Mucosa of descending colon (tissue), 3 donors: ENCODE results near the gene SCARB2. TPM values are rescaled to one million over a fixed set of nuclear protein-coding genes. Genes with fewer than 3 reads are reported as not detected.
A peak's percentile ranks its signal among the peaks of the same experiment; 100 is the strongest.

Source experiments
- ATAC-seq: fragments of 200-7000 bp; cut with Tn5 transposase; one replicate; pipeline ENCODE4 v1.9.1; 2020; ENCODE audit warnings: mild to moderate bottlenecking, moderate library complexity
- DNase-seq, 3 donors: peaks; one replicate each; pipeline ENCODE4 v3.0.0-alpha.2; 2020
- H3K36me3 ChIP-seq: fragments of 200-600 bp; one replicate; pipeline ENCODE4 v1.8.0; 2021; ENCODE audit warnings: low read depth, mild to moderate bottlenecking
- H3K4me1 ChIP-seq: fragments of 200-600 bp; one replicate; pipeline ENCODE4 v1.8.0; 2021; ENCODE audit warnings: low read depth, mild to moderate bottlenecking
- H3K4me3 ChIP-seq: fragments of 200-600 bp; one replicate; pipeline ENCODE4 v1.8.0; 2021; ENCODE audit warnings: mild to moderate bottlenecking
- H3K9me3 ChIP-seq: fragments of 200-600 bp; one replicate; pipeline ENCODE4 v1.8.0; 2021; ENCODE audit warnings: mild to moderate bottlenecking
- intact Hi-C, 2 donors: fragments of 100-400 bp; cut with DNase I in 1 of 2; cut with micrococcal nuclease in 1 of 2; formaldehyde crosslinking; loops; one replicate each; pipeline versions ENCODE4 v1.11.0 to v1.11.1; 2022; cut with DNase I, micrococcal nuclease
- total RNA-seq, 3 donors: library from RNA; stranded (reverse); fragmentation: NEBNext Ultra II Directional in 2 of 3; extraction: Animal tissue kit (Norgen Biotek cat#: 25700) in 2 of 3; gene quantifications; one replicate each; pipeline versions ENCODE4 v1.2.1 to v1.2.4, GENCODE V29; 2021 to 2023
- TF ChIP-seq, protein P1 (sequence below): fragments of 200-600 bp; IDR thresholded peaks from one replicate; pipeline ENCODE4 v1.8.0; 2022; ENCODE audit warnings: antibody characterized with exemption, mild to moderate bottlenecking
- donor health status: DM: no; HTN: no; CAD: no; lungs with moderate emphysema.
- donor health status: DM: no; HTN: no; CAD: no.
- donor health status: DM: no; HTN: yes; CAD: no.

Gene SCARB2
- total RNA-seq, 3 donors from 2014 or later = 148 to 183 (median 172) TPM

DNA sequence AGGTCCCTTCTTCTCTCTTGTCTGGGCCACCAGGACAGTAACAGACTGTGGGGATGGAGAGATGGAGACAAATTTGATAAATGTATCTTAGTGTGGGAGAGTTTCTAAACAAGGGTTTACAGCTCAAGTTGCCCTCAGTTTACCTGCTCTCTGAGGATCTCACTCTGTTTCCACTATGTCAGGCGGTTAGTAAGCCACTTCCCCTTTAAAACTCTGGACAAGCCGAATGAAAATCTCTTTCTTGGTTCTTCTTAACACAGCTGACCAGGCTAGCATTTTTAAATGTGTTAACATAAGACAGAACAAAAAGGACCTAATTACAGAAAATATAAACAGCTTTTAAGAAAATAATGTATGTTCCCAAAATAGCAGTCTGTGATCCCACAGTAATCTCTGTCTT lies 2.9 kb upstream of the SCARB2 start:
- peaks cover 49% of the 10 kb centered on the region for H3K4me1 ChIP-seq
- H3K36me3 ChIP-seq = no peaks in the 10 kb centered on the region
- no peak for ATAC-seq
- no peak for DNase-seq
- intact Hi-C loops = no loop called here
- TF ChIP-seq, protein P1, sequence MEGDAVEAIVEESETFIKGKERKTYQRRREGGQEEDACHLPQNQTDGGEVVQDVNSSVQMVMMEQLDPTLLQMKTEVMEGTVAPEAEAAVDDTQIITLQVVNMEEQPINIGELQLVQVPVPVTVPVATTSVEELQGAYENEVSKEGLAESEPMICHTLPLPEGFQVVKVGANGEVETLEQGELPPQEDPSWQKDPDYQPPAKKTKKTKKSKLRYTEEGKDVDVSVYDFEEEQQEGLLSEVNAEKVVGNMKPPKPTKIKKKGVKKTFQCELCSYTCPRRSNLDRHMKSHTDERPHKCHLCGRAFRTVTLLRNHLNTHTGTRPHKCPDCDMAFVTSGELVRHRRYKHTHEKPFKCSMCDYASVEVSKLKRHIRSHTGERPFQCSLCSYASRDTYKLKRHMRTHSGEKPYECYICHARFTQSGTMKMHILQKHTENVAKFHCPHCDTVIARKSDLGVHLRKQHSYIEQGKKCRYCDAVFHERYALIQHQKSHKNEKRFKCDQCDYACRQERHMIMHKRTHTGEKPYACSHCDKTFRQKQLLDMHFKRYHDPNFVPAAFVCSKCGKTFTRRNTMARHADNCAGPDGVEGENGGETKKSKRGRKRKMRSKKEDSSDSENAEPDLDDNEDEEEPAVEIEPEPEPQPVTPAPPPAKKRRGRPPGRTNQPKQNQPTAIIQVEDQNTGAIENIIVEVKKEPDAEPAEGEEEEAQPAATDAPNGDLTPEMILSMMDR = no peak
- no peak overlapping the region for H3K4me3 ChIP-seq
- H3K9me3 ChIP-seq = no peaks in the 10 kb centered on the region

DNA sequence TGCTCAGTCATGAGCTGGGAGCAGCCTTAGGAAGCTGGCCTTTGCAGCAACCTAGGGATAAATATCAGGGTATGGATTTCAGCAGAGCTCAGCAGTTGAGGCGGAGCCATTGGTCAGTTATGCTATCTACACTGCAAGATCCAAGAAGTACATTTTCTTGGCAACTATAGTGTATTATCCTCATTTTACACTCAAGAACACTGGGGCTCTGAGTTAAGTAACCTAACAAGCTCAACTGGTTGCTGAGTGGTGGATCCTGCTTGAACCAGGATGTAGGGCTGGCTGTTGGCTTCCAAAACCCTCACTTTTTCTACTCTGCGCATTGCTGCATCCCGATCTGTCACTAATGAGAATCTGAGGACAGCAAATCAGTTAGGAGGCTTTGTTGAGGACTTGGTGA lies 1.5 kb upstream of the SCARB2 start:
- intact Hi-C loops = no loop called here
- TF ChIP-seq, protein P1 = no peak
- no peak overlapping the region for H3K4me3 ChIP-seq
- no peak for ATAC-seq
- H3K36me3 ChIP-seq = no peaks in the 10 kb centered on the region
- DNase-seq = peak in 1 of 3 donors; percentile 8
- H3K4me1 ChIP-seq = peaks cover 62% of the 10 kb centered on the region
- H3K9me3 ChIP-seq = no peaks in the 10 kb centered on the region

DNA sequence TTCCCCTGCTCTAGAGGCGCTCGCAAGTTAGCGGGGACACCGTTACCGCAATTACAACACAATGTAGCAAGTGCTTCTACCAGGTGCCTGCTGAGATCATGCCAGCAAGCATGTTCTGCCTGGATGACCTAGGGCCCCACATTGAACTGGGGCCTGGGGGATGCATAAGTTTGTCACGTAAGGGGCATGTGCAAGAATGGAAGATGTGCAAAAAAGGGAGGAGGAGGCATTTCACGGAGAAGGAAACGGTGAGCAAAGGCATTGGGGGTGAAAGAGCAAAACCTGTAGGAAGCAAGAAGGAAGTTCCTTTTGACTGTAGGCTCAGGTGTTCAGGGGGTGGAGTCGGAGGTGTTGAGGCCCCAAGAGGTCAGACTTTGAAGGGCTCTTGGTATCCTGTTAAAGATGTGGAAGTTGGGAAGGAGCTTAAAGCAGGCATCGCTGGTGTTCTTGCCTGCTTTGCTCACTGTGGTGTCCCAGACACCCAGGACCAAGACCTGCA lies 602 bp upstream of the SCARB2 start:
- H3K9me3 ChIP-seq = no peaks in the 10 kb centered on the region
- H3K4me3 ChIP-seq = peak overlapping the region; percentile 56
- TF ChIP-seq, protein P1 = no peak
- intact Hi-C loops = no loop called here
- H3K4me1 ChIP-seq = peaks cover 66% of the 10 kb centered on the region
- no peaks in the 10 kb centered on the region for H3K36me3 ChIP-seq
- DNase-seq (peak in 2 of 3 donors; percentile 62 to 69), ATAC-seq (peak; percentile 60)

DNA sequence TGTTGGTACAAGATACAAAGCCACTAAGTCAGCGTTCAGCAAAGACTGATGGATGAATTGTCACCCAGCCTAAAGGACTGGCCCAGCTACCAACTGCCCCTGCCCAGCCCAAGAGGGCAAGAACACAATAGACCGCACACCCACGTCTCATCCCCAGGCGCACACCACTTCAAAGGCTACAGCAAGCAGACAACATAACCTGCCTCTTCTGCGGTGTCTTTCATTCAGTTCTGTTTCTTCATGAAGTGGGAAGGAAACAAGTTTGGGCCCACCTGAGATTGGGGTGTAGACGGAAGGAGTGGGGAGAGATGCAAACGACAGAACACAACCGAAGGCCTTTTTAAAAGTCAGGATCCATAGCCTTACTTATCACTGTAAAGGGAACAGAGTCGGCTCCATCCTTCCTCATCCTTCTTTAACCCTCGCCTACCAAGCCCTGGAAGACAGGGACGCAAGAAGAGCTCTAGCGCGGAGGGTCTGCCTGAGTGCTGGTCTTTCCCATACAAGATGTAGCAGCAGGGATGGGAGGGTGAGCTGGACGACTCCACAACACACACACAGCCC lies 691 bp downstream of the SCARB2 start:
- Histone ChIP-seq H3K4me3 (peak overlapping the region; percentile 56), H3K9me3 (no peaks in the 10 kb centered on the region), H3K4me1 (peaks cover 79% of the 10 kb centered on the region), H3K36me3 (peaks cover 3% of the 10 kb centered on the region)
- TF ChIP-seq, protein P1 = no peak
- DNase-seq = peak in 2 of 3 donors; percentile 52 to 60
- intact Hi-C loops = no loop called here
- peak; percentile 19 for ATAC-seq

DNA sequence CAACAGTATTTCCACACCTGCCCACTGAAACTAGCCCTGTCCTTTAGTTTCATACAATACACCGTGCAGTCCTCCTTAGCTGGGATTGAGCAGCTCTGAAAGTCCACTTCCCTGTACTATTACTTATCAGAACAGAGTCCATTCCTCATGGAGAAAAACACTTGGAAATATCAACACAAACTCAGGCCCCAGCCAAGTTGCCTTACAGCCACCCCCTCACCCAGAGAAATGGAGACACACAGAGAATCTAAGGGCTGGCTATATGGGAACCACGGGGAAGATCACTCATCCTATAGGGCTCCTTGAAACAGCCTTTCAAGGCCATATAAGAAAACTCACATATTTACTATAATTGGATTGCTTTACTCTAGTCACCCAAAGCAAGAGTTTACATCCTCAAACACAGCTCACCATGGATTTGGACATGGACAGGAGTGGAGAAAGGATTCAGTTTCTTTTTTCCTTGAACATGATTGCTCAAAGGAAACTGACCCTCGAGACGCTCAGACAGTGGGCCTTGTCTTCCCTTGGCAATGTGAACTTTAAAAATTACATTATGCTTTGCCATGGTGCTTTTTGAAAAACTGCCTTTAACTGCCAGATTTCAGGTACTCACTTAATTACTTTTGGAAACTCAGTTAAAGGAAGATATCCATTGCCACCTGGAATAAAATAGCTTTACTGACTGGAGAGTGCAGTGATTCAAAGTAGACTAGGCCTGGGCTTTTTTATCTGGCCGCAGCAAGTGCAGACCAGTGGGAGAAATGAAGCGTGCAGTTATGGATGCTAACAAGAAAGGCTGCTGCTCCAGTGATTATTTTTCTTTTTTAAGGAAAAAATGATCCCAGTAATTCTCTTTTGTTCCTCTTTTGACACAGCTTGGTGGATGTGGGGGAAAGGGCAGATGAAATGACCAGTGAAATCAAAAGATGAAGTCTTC lies 1.6 kb downstream of the SCARB2 start:
- no peak for ATAC-seq
- peak overlapping the region; percentile 56 for H3K4me3 ChIP-seq
- H3K36me3 ChIP-seq = peaks cover 3% of the 10 kb centered on the region
- peak in 1 of 3 donors; percentile 10 for DNase-seq
- no peaks in the 10 kb centered on the region for H3K9me3 ChIP-seq
- intact Hi-C loops = no loop called here
- peaks cover 74% of the 10 kb centered on the region for H3K4me1 ChIP-seq
- TF ChIP-seq, protein P1 = no peak
